Omental fat pad (tissue), 4 donors: Measurements from ENCODE around the gene SRSF9. TPM values are rescaled to one million over a fixed set of nuclear protein-coding genes. Genes with fewer than 3 reads are reported as not detected.
"Not testable (repeated sequence)": the region's sequence is repeated elsewhere in the genome, so short reads cannot be mapped to it uniquely, and the experiment has no call there.

Experiments
- ATAC-seq: fragments of 150-250 bp; one replicate; pipeline ENCODE4 v1.9.1; 2016; ENCODE audit warnings: mild to moderate bottlenecking, moderate library complexity; ENCODE audit not compliant: low FRiP score
- DNase-seq: peaks from one replicate; pipeline ENCODE4 v3.0.0-alpha.2; 2019; ENCODE audit warnings: low spot score
- CTCF ChIP-seq, 3 donors: fragments of 450-650 bp; IDR thresholded peaks; one replicate each; pipeline ENCODE4 v1.5.1; 2016 to 2017; ENCODE audit warnings: antibody characterized with exemption in 3 of 3, mild to moderate bottlenecking in 3 of 3, moderate library complexity in 2 of 3
- total RNA-seq, 4 donors: library from RNA; depleted of rRNA; stranded (reverse); fragments of >200 nt; gene quantifications; one replicate each; pipeline ENCODE4 v1.1.0, GENCODE V29; 2016

The SRSF9 gene
- total RNA-seq: 10 to 100 TPM; 62.3 to 88.7 (median 71.4) TPM

GRCh38 chr12:120469450-120470149 lies at the start of gene SRSF9:
Gene SRSF9 (minus strand): TSS chr12:120469748. CDS start chr12:120469609, 139 bp downstream.
- peak; percentile 84 for DNase-seq
- peak; percentile 97 for ATAC-seq
- peak in 2 of 3 donors; percentile 72 to 83 for TF ChIP-seq CTCF (IDR thresholded peaks at IDR 0.05)

- DNase-seq, ATAC-seq: not testable (repeated sequence)
Observed at GRCh38 chr12:120519324-120519723, 49.8 kb upstream of the SRSF9 start.

- ATAC-seq (no peak), DNase-seq (no peak)
- no peak for TF ChIP-seq CTCF (IDR thresholded peaks at IDR 0.05)
Observed at GRCh38 chr12:120515496-120515895, 45.9 kb upstream of the SRSF9 start.

GRCh38 chr12:120514002-120514401 lies 44.5 kb upstream of the SRSF9 start:
- no peak for ATAC-seq
- no peak for TF ChIP-seq CTCF (IDR thresholded peaks at IDR 0.05)
- no peak for DNase-seq

GRCh38 chr12:120508537-120508936 lies 39.0 kb upstream of the SRSF9 start:
- TF ChIP-seq CTCF (IDR thresholded peaks at IDR 0.05): no peak
- ATAC-seq: no peak
- DNase-seq: no peak

- TF ChIP-seq CTCF (IDR thresholded peaks at IDR 0.05): no peak
- DNase-seq (no peak), ATAC-seq (no peak)
Observed at GRCh38 chr12:120504587-120504986, 35.0 kb upstream of the SRSF9 start.

- no peak for TF ChIP-seq CTCF (IDR thresholded peaks at IDR 0.05)
Observed at GRCh38 chr12:120500581-120500980, 31.0 kb upstream of the SRSF9 start.

More at GRCh38 chr12:120500581-120500980, 31.0 kb upstream of the SRSF9 start:
- ATAC-seq (no peak), DNase-seq (no peak)
